ENCODE measurements around the gene ADAMTS9.

The ADAMTS9 gene

GRCh38 chr3:64654013-64654412 is 33.8 kb downstream of the ADAMTS9 start:
- no peak for DNase-seq (ENCODE audit: low read depth)

DNA sequence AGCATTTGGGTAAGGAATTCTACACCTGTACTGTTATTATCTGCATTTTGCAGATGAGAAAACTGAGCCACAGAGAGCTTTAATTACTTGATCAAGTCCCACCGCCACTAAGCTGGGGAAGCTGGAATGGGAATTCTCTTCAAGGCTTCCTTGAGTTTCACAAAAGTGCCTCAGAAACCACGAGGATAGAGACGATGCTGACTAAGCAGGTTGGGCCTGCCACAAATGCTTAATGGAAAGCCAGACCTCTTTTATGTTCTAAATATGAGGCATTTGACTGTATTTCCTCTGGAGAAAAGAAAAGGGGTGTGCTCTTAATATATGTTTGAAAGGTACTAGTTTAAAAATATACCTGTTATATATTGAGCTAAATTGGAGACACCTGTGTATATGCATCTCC is 34.7 kb downstream of the ADAMTS9 start:
- no peak for DNase-seq (ENCODE audit: low read depth)

GRCh38 chr3:64651741-64652241 is 36.0 kb downstream of the ADAMTS9 start:
- no peak for DNase-seq (ENCODE audit: low read depth)

DNA sequence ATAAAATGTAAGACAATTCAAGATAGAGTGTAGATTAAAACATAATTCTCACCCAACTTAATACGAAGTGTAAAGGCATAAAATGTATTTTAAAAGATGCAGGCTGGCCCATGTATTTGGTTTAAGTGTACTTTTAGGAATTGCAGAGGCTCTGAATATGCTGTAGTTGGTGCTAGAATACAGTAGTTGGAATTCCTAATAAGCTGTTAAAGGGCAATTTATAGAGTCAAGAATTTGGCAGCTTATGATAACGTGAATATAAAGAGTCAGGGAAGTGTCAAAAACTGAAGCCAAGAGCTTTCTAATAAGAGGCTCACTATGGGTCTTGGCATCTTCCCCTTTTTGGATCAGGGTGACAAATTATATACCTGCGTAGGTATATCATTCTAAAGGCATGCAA is 36.5 kb downstream of the ADAMTS9 start:
- no peak for DNase-seq (ENCODE audit: low read depth)

DNA sequence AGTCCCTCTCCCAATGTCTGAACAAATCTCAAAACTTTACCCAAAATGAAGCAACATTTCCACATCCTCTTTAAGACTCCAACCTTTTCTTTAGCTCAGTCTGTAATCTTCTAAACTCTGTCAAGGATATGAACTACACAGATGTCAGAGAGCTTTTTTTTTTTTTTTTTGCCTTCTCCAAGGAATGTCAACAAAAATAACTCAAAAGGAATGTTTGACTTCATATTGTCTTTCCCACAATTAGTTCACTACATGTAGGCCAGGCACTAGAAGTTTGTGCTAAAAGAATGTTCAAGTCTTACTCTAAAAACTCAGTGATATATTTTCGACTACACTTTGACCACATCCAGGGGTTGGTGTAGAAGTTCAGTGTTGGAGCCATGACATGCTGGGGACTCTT is 37.1 kb downstream of the ADAMTS9 start:
- no peak for DNase-seq (ENCODE audit: low read depth)

DNA sequence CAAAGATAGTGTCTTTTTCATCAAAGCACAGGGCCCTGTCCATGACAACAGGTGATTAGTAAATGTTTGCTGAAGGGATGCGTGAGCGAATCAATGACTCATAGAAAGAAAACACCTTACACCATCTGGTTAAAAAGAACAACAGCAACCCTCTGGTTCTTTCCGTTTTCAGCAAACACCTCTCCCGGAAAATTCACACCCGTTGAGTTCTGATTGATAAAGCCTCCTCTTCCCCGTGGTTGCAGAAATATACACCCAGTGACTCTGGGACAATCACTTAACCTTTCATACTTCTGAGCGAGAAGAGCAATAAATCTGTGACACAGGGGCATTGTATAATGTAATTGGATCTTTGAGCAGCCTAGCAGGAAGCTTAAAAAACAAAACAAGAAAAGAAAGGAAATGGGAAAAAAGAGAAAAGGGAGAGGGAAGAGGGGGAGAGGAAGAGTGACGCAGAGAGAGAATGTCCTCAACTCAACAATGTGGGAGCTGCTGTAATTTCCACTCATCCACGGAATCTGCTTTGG is 37.6 kb downstream of the ADAMTS9 start:
- DNase-seq (ENCODE audit: low read depth) = no peak

DNA sequence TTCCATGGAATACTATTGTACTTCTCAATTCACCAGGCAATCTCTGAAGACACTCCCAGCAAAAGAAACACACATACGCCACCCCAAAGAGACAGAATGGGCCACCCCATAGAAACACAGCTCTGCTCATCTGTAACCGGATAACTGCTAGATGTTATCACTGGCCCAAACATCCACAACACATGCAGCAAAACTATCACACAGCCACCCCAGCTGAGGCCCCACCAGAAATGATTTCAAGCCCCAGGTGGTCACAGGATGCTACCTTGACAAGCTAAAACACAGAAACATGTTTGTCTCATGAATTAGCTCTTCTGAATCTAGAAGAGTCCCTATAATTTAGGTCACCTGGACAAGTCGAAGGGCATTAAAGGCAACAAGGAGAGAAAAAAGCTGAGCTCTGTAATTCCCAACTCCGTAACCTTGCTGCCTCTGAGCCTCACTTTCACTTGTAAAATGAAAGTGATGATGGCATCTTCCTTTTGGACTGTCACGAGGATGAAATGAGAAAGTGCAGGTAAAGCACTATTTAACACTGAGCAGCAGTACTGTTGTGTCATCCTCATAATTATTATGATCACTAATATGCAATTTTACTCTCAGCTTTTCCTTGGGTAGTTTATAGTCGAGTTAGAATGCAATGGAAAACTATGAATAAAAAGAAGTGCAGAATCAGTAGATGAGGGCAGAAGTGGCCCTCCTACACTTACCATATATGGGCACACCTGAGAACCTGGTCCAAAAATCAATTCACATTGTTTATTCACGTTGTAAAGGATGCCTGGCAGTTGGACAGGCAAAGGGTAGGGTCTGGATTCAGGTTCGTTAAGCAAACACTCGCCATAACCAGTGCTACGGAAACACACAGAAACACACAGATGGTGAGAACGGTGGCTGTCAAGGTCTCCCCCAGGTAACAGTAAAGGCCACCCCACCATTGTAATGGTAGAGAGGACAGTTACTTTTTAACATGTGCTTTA is 38.6 kb downstream of the ADAMTS9 start:
- no peak for DNase-seq (ENCODE audit: low read depth)

- DNase-seq (ENCODE audit: low read depth) = no peak
Observed at GRCh38 chr3:64647825-64648224, 40.0 kb downstream of the ADAMTS9 start.

- DNase-seq (ENCODE audit: low read depth) = no peak
Observed at GRCh38 chr3:64645243-64645642, 42.6 kb downstream of the ADAMTS9 start.

DNA sequence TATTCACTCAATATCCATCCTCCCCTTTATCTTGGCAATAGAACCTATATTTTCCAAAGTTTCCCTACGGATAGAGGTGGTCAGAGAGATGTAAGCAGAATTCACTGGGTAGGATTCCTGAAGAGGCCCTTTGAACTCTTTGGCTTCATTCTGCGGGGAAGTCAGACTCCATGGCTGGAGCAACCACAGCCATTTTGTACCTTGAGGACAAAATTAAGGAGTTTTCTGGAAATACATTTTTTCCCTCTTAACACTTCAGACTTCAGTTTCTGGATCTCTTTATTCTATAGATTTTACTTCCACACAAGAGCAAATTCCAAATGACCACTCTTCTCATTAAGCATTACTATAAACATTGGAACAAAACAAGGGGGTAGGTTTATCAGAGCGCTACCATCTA is 43.3 kb downstream of the ADAMTS9 start:
- no peak for DNase-seq (ENCODE audit: low read depth)

- no peak for DNase-seq (ENCODE audit: low read depth)
Observed at GRCh38 chr3:64642327-64643151, 45.3 kb downstream of the ADAMTS9 start.

- no peak for DNase-seq (ENCODE audit: low read depth)
Observed at GRCh38 chr3:64638981-64639481, 48.8 kb downstream of the ADAMTS9 start.

DNA sequence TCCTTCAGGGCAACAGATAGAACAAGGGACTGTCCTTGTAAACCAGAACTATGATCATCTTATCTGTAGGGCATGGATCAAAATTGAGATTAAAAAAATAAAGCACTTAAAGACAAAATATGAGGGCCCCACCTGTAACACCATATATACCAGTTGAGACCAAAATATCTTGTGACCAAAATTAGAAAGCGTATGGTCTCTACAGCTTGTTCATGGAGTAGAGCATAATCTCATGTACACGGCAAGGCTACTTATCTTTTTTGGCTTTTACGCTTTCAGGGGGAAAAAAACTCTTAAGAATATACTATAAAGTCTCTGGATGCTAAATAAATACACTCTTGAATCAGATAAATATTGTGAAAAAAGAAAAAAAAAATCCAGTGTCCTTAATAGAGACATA is 49.3 kb downstream of the ADAMTS9 start:
- DNase-seq (ENCODE audit: low read depth) = no peak

DNA sequence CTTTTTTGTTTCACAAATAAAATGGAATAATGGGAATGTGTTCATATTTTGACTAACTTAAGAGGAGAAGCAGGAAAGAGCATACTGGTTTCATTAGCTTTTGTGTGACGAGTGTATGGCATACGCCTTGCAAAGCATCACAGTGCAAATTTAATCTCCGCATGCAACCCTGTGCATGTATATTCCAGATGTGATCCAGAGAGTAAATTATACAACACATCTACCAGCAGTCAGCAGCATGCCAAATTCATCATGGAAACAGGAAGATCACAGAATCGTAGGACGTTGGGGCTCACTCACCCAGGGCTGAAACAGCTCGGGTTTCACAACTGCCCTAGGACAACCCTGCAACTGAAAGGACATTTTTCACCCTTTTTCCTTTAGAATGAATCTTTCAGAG is 53.4 kb downstream of the ADAMTS9 start:
- DNase-seq (ENCODE audit: low read depth) = no peak

DNA sequence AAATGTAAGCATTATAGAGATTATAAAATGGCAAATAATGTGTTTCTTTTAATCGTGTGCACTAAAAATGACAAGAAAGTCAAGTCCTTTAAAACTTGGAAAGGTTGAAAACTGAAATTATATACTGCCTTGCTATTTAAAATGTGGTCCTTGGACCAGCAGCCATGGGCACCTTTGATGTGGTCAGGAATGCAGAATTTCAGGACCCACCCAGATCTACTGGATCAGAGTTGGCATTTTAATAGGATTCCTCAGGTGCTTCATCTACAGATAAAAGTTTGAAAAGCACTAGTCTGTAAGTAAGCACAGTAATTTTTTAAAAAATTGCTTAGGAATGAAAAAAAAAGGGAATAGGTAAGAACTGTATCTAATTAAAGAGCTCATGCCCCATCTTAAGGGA is 55.8 kb downstream of the ADAMTS9 start:
- DNase-seq (ENCODE audit: low read depth) = no peak

- no peak for DNase-seq (ENCODE audit: low read depth)
Observed at GRCh38 chr3:64627471-64628321, 60.1 kb downstream of the ADAMTS9 start.

DNA sequence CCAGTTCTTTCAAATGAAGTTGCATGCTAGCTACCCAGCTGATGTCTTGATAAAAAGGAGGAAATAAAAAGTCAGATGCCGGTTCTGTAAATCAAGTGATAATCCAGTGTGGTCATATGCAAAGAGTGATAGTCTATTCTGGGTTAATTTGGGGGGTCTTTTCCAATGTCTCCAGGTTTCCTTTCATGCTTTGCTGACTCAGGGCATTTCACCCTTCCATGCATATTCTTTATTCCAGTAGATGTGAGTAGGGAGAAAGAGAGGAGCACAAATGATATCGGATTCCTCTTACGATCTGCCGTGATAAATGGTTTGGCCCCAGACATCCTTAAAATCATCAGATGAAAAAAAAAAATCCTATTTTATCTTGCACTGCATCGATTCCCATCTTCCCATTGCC is 60.8 kb downstream of the ADAMTS9 start:
- DNase-seq (ENCODE audit: low read depth) = no peak

DNA sequence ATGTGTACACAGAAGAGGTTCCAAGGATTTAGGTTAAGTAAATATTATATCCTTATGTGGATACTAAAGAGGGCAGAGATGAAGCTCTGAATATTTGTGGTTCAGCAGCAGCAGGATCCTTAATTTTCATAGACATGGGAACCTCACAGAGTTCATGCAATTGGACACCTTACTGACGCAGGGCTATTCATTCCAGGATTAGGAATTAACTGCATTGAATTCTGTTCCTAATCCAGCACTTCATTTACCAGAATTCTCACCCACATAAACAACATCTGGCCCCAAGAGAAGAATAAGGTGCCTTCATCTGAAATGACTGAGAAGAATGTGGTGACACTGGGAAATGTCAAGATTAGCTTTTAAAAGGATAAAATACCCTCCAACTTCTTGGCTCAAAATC is 62.4 kb downstream of the ADAMTS9 start:
- DNase-seq (ENCODE audit: low read depth) = no peak

DNA sequence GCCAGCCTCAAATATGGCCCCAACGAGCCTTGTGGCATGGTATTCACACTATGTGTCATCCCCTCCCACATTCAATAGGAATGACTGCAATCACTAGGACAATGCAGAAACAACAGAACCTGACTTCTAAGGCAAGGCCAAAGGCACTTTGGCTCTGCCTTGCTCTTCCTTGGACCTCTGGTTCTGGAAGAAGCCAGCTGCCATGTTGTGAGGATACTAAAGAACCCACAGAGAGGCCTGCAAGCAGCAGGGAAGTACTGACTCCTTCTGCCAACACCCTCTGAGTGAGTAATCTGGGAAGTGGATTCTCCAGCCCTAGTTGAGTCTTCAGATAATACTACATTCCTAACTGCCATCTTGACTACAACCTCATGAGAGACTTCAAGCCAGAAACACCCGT is 64.7 kb downstream of the ADAMTS9 start:
- no peak for DNase-seq (ENCODE audit: low read depth)

GRCh38 chr3:64621726-64622395 is 65.9 kb downstream of the ADAMTS9 start:
- no peak for DNase-seq (ENCODE audit: low read depth)

- DNase-seq (ENCODE audit: low read depth) = no peak
Observed at GRCh38 chr3:64621275-64621674, 66.5 kb downstream of the ADAMTS9 start.

Measured in stromal cell of bone marrow (primary cell).